CMK (cell line): Measurements from ENCODE around the gene RBMS2.
"Not testable (repeated sequence)": the region's sequence is repeated elsewhere in the genome, so short reads cannot be mapped to it uniquely, and the experiment has no call there.

ENCODE experiments used
- DNase-seq: peaks from one replicate; pipeline ENCODE4 v3.0.0-alpha.2; 2010; ENCODE audit warnings: low read depth

Gene RBMS2

GRCh38 chr12:56518570-56518969 is 3.0 kb upstream of the RBMS2 start:
- DNase-seq, result no peak

- no peak for DNase-seq
These were observed 1.6 kb upstream of the RBMS2 start for GRCh38 chr12:56520048-56520447.

GRCh38 chr12:56520506-56520905 is 1.1 kb upstream of the RBMS2 start:
- DNase-seq, result no peak

- DNase-seq, result no peak
These were observed 421 bp upstream of the RBMS2 start for GRCh38 chr12:56521209-56521589.

- DNase-seq, result no peak
These were observed 982 bp downstream of the RBMS2 start for GRCh38 chr12:56522411-56523193.

GRCh38 chr12:56528846-56529245 is 7.2 kb downstream of the RBMS2 start:
- DNase-seq, result no peak

- DNase-seq, result no peak
These were observed 8.0 kb downstream of the RBMS2 start for GRCh38 chr12:56529656-56530055.

GRCh38 chr12:56530390-56531055 is 8.9 kb downstream of the RBMS2 start:
- no peak for DNase-seq

GRCh38 chr12:56537546-56537945 is 15.9 kb downstream of the RBMS2 start:
- no peak for DNase-seq

GRCh38 chr12:56541631-56542030 is 20.0 kb downstream of the RBMS2 start:
- DNase-seq, result no peak

GRCh38 chr12:56542164-56542563 is 20.5 kb downstream of the RBMS2 start:
- DNase-seq, result no peak

GRCh38 chr12:56545023-56545604 is 23.5 kb downstream of the RBMS2 start:
- DNase-seq, result no peak

- DNase-seq, result no peak
These were observed 25.1 kb downstream of the RBMS2 start for GRCh38 chr12:56546680-56547079.

GRCh38 chr12:56551070-56551469 is 29.4 kb downstream of the RBMS2 start:
- DNase-seq, result no peak

GRCh38 chr12:56565510-56566101 is 44.0 kb downstream of the RBMS2 start:
- no peak for DNase-seq

- no peak for DNase-seq
These were observed 46.5 kb downstream of the RBMS2 start for GRCh38 chr12:56568146-56568545.

- DNase-seq, result no peak
These were observed 49.5 kb downstream of the RBMS2 start for GRCh38 chr12:56571121-56571520.

GRCh38 chr12:56572288-56572687 is 50.7 kb downstream of the RBMS2 start:
- no peak for DNase-seq

GRCh38 chr12:56574210-56574609 is 52.6 kb downstream of the RBMS2 start:
- DNase-seq, result no peak

- DNase-seq, result not testable (repeated sequence)
These were observed 55.6 kb downstream of the RBMS2 start for GRCh38 chr12:56577248-56577647.

GRCh38 chr12:56578983-56579546 is 57.4 kb downstream of the RBMS2 start:
- no peak for DNase-seq

- no peak for DNase-seq
These were observed 60.0 kb downstream of the RBMS2 start for GRCh38 chr12:56581418-56582145.
